ENCODE results near the gene ZNF212.

ZNF212 gene

GRCh38 chr7:149237502-149237901 is 1.9 kb upstream of the ZNF212 start:
- ChIA-PET POLR2A (no interaction called here), CTCF (interaction anchor here (1.0 to 1.2 kb wide), 4 partner anchors 11 to 49 kb away, joined by 3 to 4 read pairs (median 3); partner anchors contain the start of gene ZNF282)
- DNase-seq (ENCODE audit: extremely low spot score), result no peak
- TF ChIP-seq CTCF (IDR thresholded peaks at IDR 0.05; ENCODE audit: control extremely low read depth, extremely low read depth, low read depth, missing control alignments), result no peak

- CTCF ChIA-PET, result interaction anchor here (1.0 to 1.2 kb wide), 2 partner anchors 10 to 14 kb away, joined by 3 to 4 read pairs; no protein-coding TSS in a partner anchor
- no peak for TF ChIP-seq CTCF (IDR thresholded peaks at IDR 0.05; ENCODE audit: control extremely low read depth, extremely low read depth, low read depth, missing control alignments)
- DNase-seq (ENCODE audit: extremely low spot score), result no peak
- POLR2A ChIA-PET, result no interaction called here
Measured at GRCh38 chr7:149238051-149238450, 1.4 kb upstream of the ZNF212 start.

GRCh38 chr7:149240637-149241036 is 1.2 kb downstream of the ZNF212 start:
- ChIA-PET POLR2A (no interaction called here), CTCF (interaction anchor here (1.3 to 3.5 kb wide), 5 partner anchors 9 to 33 kb away, joined by 3 to 18 read pairs (median 4); partner anchors contain the start of gene ZNF783)
- no peak for TF ChIP-seq CTCF (IDR thresholded peaks at IDR 0.05; ENCODE audit: control extremely low read depth, extremely low read depth, low read depth, missing control alignments)
- DNase-seq (ENCODE audit: extremely low spot score), result no peak

GRCh38 chr7:149241696-149242095 is 2.2 kb downstream of the ZNF212 start:
- DNase-seq (ENCODE audit: extremely low spot score), result no peak
- ChIA-PET CTCF (interaction anchor here (2.7 to 3.5 kb wide), 2 partner anchors 9 to 20 kb away, joined by 11 to 18 read pairs; partner anchors contain the start of gene ZNF783), POLR2A (interaction anchor here (0.7 kb wide), 1 partner anchor 9 kb away, joined by 4 read pairs; no protein-coding TSS in a partner anchor)
- no peak for TF ChIP-seq CTCF (IDR thresholded peaks at IDR 0.05; ENCODE audit: control extremely low read depth, extremely low read depth, low read depth, missing control alignments)

- no peak for DNase-seq (ENCODE audit: extremely low spot score)
- no peak for TF ChIP-seq CTCF (IDR thresholded peaks at IDR 0.05; ENCODE audit: control extremely low read depth, extremely low read depth, low read depth, missing control alignments)
- ChIA-PET POLR2A (no interaction called here), CTCF (interaction anchor here (1.3 kb wide), 1 partner anchor 16 kb away, joined by 7 read pairs; the partner anchor contains the start of gene ZNF783)
Measured at GRCh38 chr7:149245244-149245643, 5.8 kb downstream of the ZNF212 start.

- POLR2A ChIA-PET, result no interaction called here
- no peak for TF ChIP-seq CTCF (IDR thresholded peaks at IDR 0.05; ENCODE audit: control extremely low read depth, extremely low read depth, low read depth, missing control alignments)
- CTCF ChIA-PET, result interaction anchor here (1.3 kb wide), 1 partner anchor 16 kb away, joined by 7 read pairs; the partner anchor contains the start of gene ZNF783
- no peak for DNase-seq (ENCODE audit: extremely low spot score)
Measured at GRCh38 chr7:149245744-149246143, 6.3 kb downstream of the ZNF212 start.

Measured in GM10248 (cell line).